ENCODE data around the gene MGAT5B. TPM values are rescaled to one million over a fixed set of nuclear protein-coding genes. Genes with fewer than 3 reads are reported as not detected.

Gene MGAT5B
- total and polyA plus RNA-seq, 4 donors = 0.28 to 0.67 (median 0.46) TPM

- H3K27ac ChIP-seq (ENCODE audit: low read depth in 1 of 2, low read length in 1 of 2) = no peak overlapping the region
- no peak overlapping the region for H3K9ac ChIP-seq (ENCODE audit: insufficient read depth in 1 of 2, low read length in 2 of 2)
- H3K4me3 ChIP-seq = no peak overlapping the region
- no peaks in the 10 kb centered on the region for H3K9me3 ChIP-seq (ENCODE audit: control insufficient read depth in 4 of 4, insufficient read depth in 3 of 4, low read length in 3 of 4)
- H3K27me3 ChIP-seq (ENCODE audit: control insufficient read depth in 3 of 3, insufficient read depth in 3 of 3, low read length in 2 of 3) = peaks cover 3 to 37% (median 20%) of the 10 kb centered on the region in 3 donors
- ATAC-seq (ENCODE audit: insufficient read depth, low FRiP score) (no peak), DNase-seq (no peak)
- H3K36me3 ChIP-seq (ENCODE audit: control insufficient read depth in 4 of 4, insufficient read depth in 4 of 4, low read length in 4 of 4) = no peaks in the 10 kb centered on the region
- TF ChIP-seq CTCF (IDR thresholded peaks at IDR 0.05; ENCODE audit: control extremely low read depth, extremely low read depth) = no peak
- H3K4me1 ChIP-seq (ENCODE audit: control insufficient read depth in 5 of 5, insufficient read depth in 5 of 5, low read length in 5 of 5) = peaks cover 0 to 4% (median 0%) of the 10 kb centered on the region in 5 donors
- 4 to 6% methylated on average over 76 to 80 of the region's 80 CpGs for WGBS, 2 donors
These were observed 1.5 kb downstream of the MGAT5B start for GRCh38 chr17:76869496-76870376.

- Histone ChIP-seq H3K4me1 (ENCODE audit: control insufficient read depth in 5 of 5, insufficient read depth in 5 of 5, low read length in 5 of 5) (peaks cover 0 to 4% (median 0%) of the 10 kb centered on the region in 5 donors), H3K4me3 (no peak overlapping the region), H3K27me3 (ENCODE audit: control insufficient read depth in 3 of 3, insufficient read depth in 3 of 3, low read length in 2 of 3) (peaks cover 3 to 39% (median 20%) of the 10 kb centered on the region in 3 donors), H3K27ac (ENCODE audit: low read depth in 1 of 2, low read length in 1 of 2) (no peak overlapping the region), H3K36me3 (ENCODE audit: control insufficient read depth in 4 of 4, insufficient read depth in 4 of 4, low read length in 4 of 4) (no peaks in the 10 kb centered on the region), H3K9me3 (ENCODE audit: control insufficient read depth in 4 of 4, insufficient read depth in 3 of 4, low read length in 3 of 4) (no peaks in the 10 kb centered on the region), H3K9ac (ENCODE audit: insufficient read depth in 1 of 2, low read length in 2 of 2) (no peak overlapping the region)
- TF ChIP-seq CTCF (IDR thresholded peaks at IDR 0.05; ENCODE audit: control extremely low read depth, extremely low read depth) = no peak
- DNase-seq (peak in 2 of 3 donors; percentile 15 to 25), ATAC-seq (ENCODE audit: insufficient read depth, low FRiP score) (no peak)
- WGBS, 2 donors = 20 to 23% methylated on average over 16 of the region's 16 CpGs
These were observed 2.1 kb downstream of the MGAT5B start for GRCh38 chr17:76870377-76870714.

GRCh38 chr17:76871668-76872067 lies 3.5 kb downstream of the MGAT5B start:
- TF ChIP-seq CTCF (IDR thresholded peaks at IDR 0.05; ENCODE audit: control extremely low read depth, extremely low read depth) = no peak
- DNase-seq (no peak), ATAC-seq (ENCODE audit: insufficient read depth, low FRiP score) (no peak)
- H3K4me1 ChIP-seq (ENCODE audit: control insufficient read depth in 5 of 5, insufficient read depth in 5 of 5, low read length in 5 of 5) = peaks cover 0 to 4% (median 0%) of the 10 kb centered on the region in 5 donors
- peaks cover 3 to 35% (median 20%) of the 10 kb centered on the region in 3 donors for H3K27me3 ChIP-seq (ENCODE audit: control insufficient read depth in 3 of 3, insufficient read depth in 3 of 3, low read length in 2 of 3)
- H3K27ac ChIP-seq (ENCODE audit: low read depth in 1 of 2, low read length in 1 of 2) = no peak overlapping the region
- no peak overlapping the region for H3K9ac ChIP-seq (ENCODE audit: insufficient read depth in 1 of 2, low read length in 2 of 2)
- H3K4me3 ChIP-seq = no peak overlapping the region
- H3K9me3 ChIP-seq (ENCODE audit: control insufficient read depth in 4 of 4, insufficient read depth in 3 of 4, low read length in 3 of 4) = no peaks in the 10 kb centered on the region
- WGBS, 2 donors = 89 to 92% methylated on average over 4 of the region's 4 CpGs
- no peaks in the 10 kb centered on the region for H3K36me3 ChIP-seq (ENCODE audit: control insufficient read depth in 4 of 4, insufficient read depth in 4 of 4, low read length in 4 of 4)
